PC-3 (cell line): Measurements from ENCODE around the gene UPF2.
"Not testable (repeated sequence)": the region's sequence is repeated elsewhere in the genome, so short reads cannot be mapped to it uniquely, and the experiment has no call there.

ENCODE experiments used
- CTCF ChIP-seq: fragments of 300-600 bp; sonication (generic); conservative IDR thresholded peaks from 2 replicates; pipeline ENCODE4 v1.5.1; 2017; ENCODE audit warnings: antibody characterized with exemption, low read depth, mild to moderate bottlenecking, low read length
- EZH2 ChIP-seq: fragments of 300-600 bp; sonication (generic); IDR thresholded peaks from one replicate; pipeline ENCODE4 v1.6.1; 2017; ENCODE audit warnings: antibody characterized with exemption, mild to moderate bottlenecking, low read length; ENCODE audit not compliant: unreplicated experiment
- EZH2phosphoT487 ChIP-seq: fragments of 300-600 bp; sonication (generic); IDR thresholded peaks from 2 replicates; pipeline ENCODE4 v1.6.1; 2018; ENCODE audit warnings: mild to moderate bottlenecking, antibody characterized with exemption, low read length, borderline replicate concordance

DNA sequence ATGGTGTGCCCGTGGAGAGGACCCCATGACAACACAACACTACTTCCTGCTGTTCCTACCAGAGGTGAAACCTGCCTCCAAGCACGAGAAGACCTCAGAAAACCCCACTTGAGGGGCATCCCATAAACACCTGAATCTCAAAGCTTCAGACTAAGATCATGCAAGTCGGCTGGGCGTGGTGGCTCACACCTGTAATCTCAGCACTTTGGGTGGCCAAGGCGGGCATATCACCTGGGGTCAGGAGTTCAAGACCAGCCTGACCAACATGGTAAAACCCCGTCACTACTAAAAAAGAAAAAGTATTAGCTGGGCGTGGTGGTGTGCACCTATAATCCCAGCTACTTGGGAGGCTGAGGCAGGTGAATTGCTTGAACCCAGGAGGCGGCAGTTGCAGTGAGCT is 153.3 kb downstream of the UPF2 start:
- TF ChIP-seq CTCF, EZH2, EZH2phosphoT487: not testable (repeated sequence)
